ENCODE results near the gene CUEDC2. TPM values are rescaled to one million over a fixed set of nuclear protein-coding genes. Genes with fewer than 3 reads are reported as not detected.

Gene CUEDC2
- total RNA-seq, 1 donor from 2014 or later, result 118 TPM

GRCh38 chr10:102381983-102382382 lies 50.4 kb downstream of the CUEDC2 start:
- peaks cover 6% of the 10 kb centered on the region for H3K4me1 Mint-ChIP-seq
- H3K27me3 Mint-ChIP-seq (ENCODE audit: low read depth), result no peaks in the 10 kb centered on the region
- DNase-seq (ENCODE audit: low read depth, low spot score), result no peak
- H3K27ac Mint-ChIP-seq (ENCODE audit: unreplicated experiment), result no peak overlapping the region
- peaks cover 2% of the 10 kb centered on the region for H3K36me3 Mint-ChIP-seq (ENCODE audit: low read depth)
- H3K9me3 Mint-ChIP-seq, result no peaks in the 10 kb centered on the region
- no peak for TF ChIP-seq CTCF (conservative IDR thresholded peaks at IDR 0.05)
- no peak overlapping the region for H3K4me3 Mint-ChIP-seq

- H3K4me1 Mint-ChIP-seq, result no peaks in the 10 kb centered on the region
- DNase-seq (ENCODE audit: low read depth, low spot score), result no peak
- no peaks in the 10 kb centered on the region for H3K9me3 Mint-ChIP-seq
- H3K27me3 Mint-ChIP-seq (ENCODE audit: low read depth), result no peaks in the 10 kb centered on the region
- no peak overlapping the region for H3K27ac Mint-ChIP-seq (ENCODE audit: unreplicated experiment)
- peaks cover 2% of the 10 kb centered on the region for H3K36me3 Mint-ChIP-seq (ENCODE audit: low read depth)
- no peak for TF ChIP-seq CTCF (conservative IDR thresholded peaks at IDR 0.05)
- H3K4me3 Mint-ChIP-seq, result no peak overlapping the region
These were observed 53.0 kb downstream of the CUEDC2 start for GRCh38 chr10:102379383-102379782.

- H3K27ac Mint-ChIP-seq (ENCODE audit: unreplicated experiment), result no peak overlapping the region
- no peak for TF ChIP-seq CTCF (conservative IDR thresholded peaks at IDR 0.05)
- DNase-seq (ENCODE audit: low read depth, low spot score), result no peak
- no peaks in the 10 kb centered on the region for H3K27me3 Mint-ChIP-seq (ENCODE audit: low read depth)
- H3K4me1 Mint-ChIP-seq, result no peaks in the 10 kb centered on the region
- peaks cover 5% of the 10 kb centered on the region for H3K36me3 Mint-ChIP-seq (ENCODE audit: low read depth)
- H3K4me3 Mint-ChIP-seq, result no peak overlapping the region
- no peaks in the 10 kb centered on the region for H3K9me3 Mint-ChIP-seq
These were observed 55.5 kb downstream of the CUEDC2 start for GRCh38 chr10:102376901-102377300.

- no peak overlapping the region for H3K27ac Mint-ChIP-seq (ENCODE audit: unreplicated experiment)
- H3K36me3 Mint-ChIP-seq (ENCODE audit: low read depth), result peaks cover 15% of the 10 kb centered on the region
These were observed 56.5 kb downstream of the CUEDC2 start for GRCh38 chr10:102375867-102376266.

GRCh38 chr10:102375250-102375649 lies 57.1 kb downstream of the CUEDC2 start:
- H3K27me3 Mint-ChIP-seq (ENCODE audit: low read depth), result no peaks in the 10 kb centered on the region
- no peaks in the 10 kb centered on the region for H3K9me3 Mint-ChIP-seq
- H3K4me1 Mint-ChIP-seq, result no peaks in the 10 kb centered on the region
- peaks cover 21% of the 10 kb centered on the region for H3K36me3 Mint-ChIP-seq (ENCODE audit: low read depth)
- TF ChIP-seq CTCF (conservative IDR thresholded peaks at IDR 0.05), result no peak
- no peak overlapping the region for H3K4me3 Mint-ChIP-seq
- no peak for DNase-seq (ENCODE audit: low read depth, low spot score)
- H3K27ac Mint-ChIP-seq (ENCODE audit: unreplicated experiment), result no peak overlapping the region

More at GRCh38 chr10:102375867-102376266, 56.5 kb downstream of the CUEDC2 start:
- Mint-ChIP-seq H3K4me1 (no peaks in the 10 kb centered on the region), H3K4me3 (no peak overlapping the region), H3K9me3 (no peaks in the 10 kb centered on the region), H3K27me3 (ENCODE audit: low read depth) (no peaks in the 10 kb centered on the region)
- TF ChIP-seq CTCF (conservative IDR thresholded peaks at IDR 0.05), result no peak
- no peak for DNase-seq (ENCODE audit: low read depth, low spot score)

Small RNAs within 50 kb of the gene (microRNA-seq; reads per million reads assigned to microRNA genes)
- 1,174 reads per million, percentile 83 among the genes with 10 or more reads in this experiment for gene MIR146B

Other genes starting within 250 kb of the CUEDC2 start
- gene ELOVL3, start 206.3 kb downstream of the CUEDC2 start, total RNA-seq, result 0.23 and 0.30 TPM in 2 replicates
- gene PITX3, start 191.1 kb downstream of the CUEDC2 start, total RNA-seq, result not detected in 2 replicates
- 43.2 and 44.7 TPM in 2 replicates for gene GBF1, start 187.0 kb downstream of the CUEDC2 start, total RNA-seq
- 22.9 and 26.1 TPM in 2 replicates for gene NFKB2, start 36.9 kb downstream of the CUEDC2 start, total RNA-seq
- gene PSD, start 13.8 kb downstream of the CUEDC2 start, total RNA-seq, result 36.1 and 37.4 TPM in 2 replicates
- 24.8 and 25.6 TPM in 2 replicates for gene FBXL15, start 11.7 kb downstream of the CUEDC2 start, total RNA-seq
- 0.21 and 0.27 TPM in 2 replicates for gene C10orf95, start 19.0 kb upstream of the CUEDC2 start, total RNA-seq
- gene ACTR1A, start 70.1 kb upstream of the CUEDC2 start, total RNA-seq, result 139 and 144 TPM in 2 replicates
- 27.1 and 30.9 TPM in 2 replicates for gene SUFU, start 71.4 kb upstream of the CUEDC2 start, total RNA-seq
- gene TRIM8, start 211.9 kb upstream of the CUEDC2 start, total RNA-seq, result 76.9 and 82.8 TPM in 2 replicates

Measured in neural crest cell (in vitro differentiated cells).